CD4-positive, alpha-beta T cell (primary cell): ENCODE data around the gene SSX5. TPM values are rescaled to one million over a fixed set of nuclear protein-coding genes. Genes with fewer than 3 reads are reported as not detected.
"Not testable (repeated sequence)": the region's sequence is repeated elsewhere in the genome, so short reads cannot be mapped to it uniquely, and the experiment has no call there.

ENCODE experiments used
- ATAC-seq: fragments of 200-7000 bp; cut with Tn5 transposase; one replicate; pipeline ENCODE4 v1.10.0; 2022; ENCODE audit warnings: mild to moderate bottlenecking; ENCODE audit not compliant: poor library complexity
- CTCF ChIA-PET: fragments of 350-600 bp; sonication (Branson Sonifier 250); formaldehyde crosslinking; loops from one replicate; lab custom pipeline; 2021; ENCODE audit warnings: antibody characterized with exemption, inconsistent platforms; lab: Charles Lee
- POLR2A ChIA-PET: fragments of 350-600 bp; sonication (Branson Sonifier 250); formaldehyde crosslinking; loops from one replicate; lab custom pipeline; 2021; ENCODE audit warnings: antibody characterized with exemption, inconsistent platforms; lab: Charles Lee
- DNase-seq, 14 experiments: peaks; one replicate each; pipeline ENCODE4 v3.0.0-alpha.2; 2013 to 2020; ENCODE audit warnings: mixed read lengths in 2 of 14
- H3K27ac ChIP-seq, 2 donors: one replicate each; pipeline versions ENCODE4 v1.5.1 to v1.7.0; 2013; ENCODE audit warnings: low read length in 2 of 2, low read depth in 1 of 2, mild to moderate bottlenecking in 1 of 2
- H3K27me3 ChIP-seq, 2 experiments: 1 replicate in 1 of 2; 2 replicates in 1 of 2; pipeline versions ENCODE4 v1.6.1 to v1.7.0; 2013; ENCODE audit warnings: low read length in 2 of 2, control low read depth in 1 of 2, mild to moderate bottlenecking in 1 of 2, moderate library complexity in 1 of 2; ENCODE audit not compliant: insufficient read depth in 2 of 2, control insufficient read depth in 1 of 2
- H3K36me3 ChIP-seq: one replicate; pipeline ENCODE4 v1.6.1; 2013; ENCODE audit warnings: low read length, control low read depth; ENCODE audit not compliant: insufficient read depth
- H3K4me1 ChIP-seq: one replicate; pipeline ENCODE4 v1.6.1; 2013; ENCODE audit warnings: low read length, control low read depth; ENCODE audit not compliant: insufficient read depth
- H3K4me3 ChIP-seq: one replicate; pipeline ENCODE4 v1.5.1; 2013; ENCODE audit warnings: mild to moderate bottlenecking, low read length, moderate library complexity
- H3K9me3 ChIP-seq, 2 experiments: 1 replicate in 1 of 2; 2 replicates in 1 of 2; pipeline versions ENCODE4 v1.6.1 to v1.7.0; 2013; ENCODE audit warnings: low read length in 2 of 2, mild to moderate bottlenecking in 2 of 2, control low read depth in 1 of 2, moderate library complexity in 1 of 2; ENCODE audit not compliant: control insufficient read depth in 1 of 2, insufficient read depth in 1 of 2
- H3K27ac Mint-ChIP-seq: one replicate; pipeline ENCODE4 v1.8.0; 2020; ENCODE audit warnings: mixed read lengths
- H3K27me3 Mint-ChIP-seq: one replicate; pipeline ENCODE4 v1.8.0; 2021; ENCODE audit warnings: mixed read lengths
- H3K36me3 Mint-ChIP-seq: one replicate; pipeline ENCODE4 v1.8.0; 2021; ENCODE audit warnings: low read depth, mixed read lengths
- H3K4me1 Mint-ChIP-seq: one replicate; pipeline ENCODE4 v1.8.0; 2021; ENCODE audit warnings: low read depth, mixed read lengths
- H3K4me3 Mint-ChIP-seq: one replicate; pipeline ENCODE4 v1.8.0; 2020; ENCODE audit warnings: mild to moderate bottlenecking, mixed read lengths
- H3K9me3 Mint-ChIP-seq: one replicate; pipeline ENCODE4 v1.8.0; 2020; ENCODE audit warnings: mixed read lengths
- intact Hi-C, 2 experiments: fragments of 100-400 bp; cut with DNase I in 1 of 2; cut with micrococcal nuclease in 1 of 2; formaldehyde crosslinking; loops; one replicate each; pipeline versions ENCODE4 v1.15.1 to v1.9.0; 2023 to 2025; cut with DNase I, micrococcal nuclease
- polyA plus RNA-seq, 2 donors: library from polyadenylated mRNA; unstranded; fragments of 120-200 nt; gene quantifications; one replicate each; pipeline ENCODE4 v1.2.1, GENCODE V29; 2013
- total RNA-seq, 174 experiments: library from RNA in 2 of 174; stranded (reverse) in 2 of 174; gene quantifications; one replicate each; pipeline ENCODE4 v1.2.3 and lab custom pipeline; 2021 to 2026
- TF ChIP-seq, protein P1 (sequence below): fragments of 200-600 bp; IDR thresholded peaks from one replicate; pipeline ENCODE4 v1.8.0; 2022; ENCODE audit warnings: antibody characterized with exemption, mild to moderate bottlenecking

The SSX5 gene, protein sequence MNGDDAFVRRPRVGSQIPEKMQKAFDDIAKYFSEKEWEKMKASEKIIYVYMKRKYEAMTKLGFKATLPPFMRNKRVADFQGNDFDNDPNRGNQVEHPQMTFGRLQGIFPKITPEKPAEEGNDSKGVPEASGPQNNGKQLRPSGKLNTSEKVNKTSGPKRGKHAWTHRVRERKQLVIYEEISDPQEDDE
- total RNA-seq: not detected
- polyA plus RNA-seq (2013, experiment 1 of 2): not detected
- polyA plus RNA-seq (2013, experiment 2 of 2): not detected
- 0 to 0.07 (median 0) reads per million in 172 experiments for total RNA-seq (lab: John Stamatoyannopoulos, UW)

DNA sequence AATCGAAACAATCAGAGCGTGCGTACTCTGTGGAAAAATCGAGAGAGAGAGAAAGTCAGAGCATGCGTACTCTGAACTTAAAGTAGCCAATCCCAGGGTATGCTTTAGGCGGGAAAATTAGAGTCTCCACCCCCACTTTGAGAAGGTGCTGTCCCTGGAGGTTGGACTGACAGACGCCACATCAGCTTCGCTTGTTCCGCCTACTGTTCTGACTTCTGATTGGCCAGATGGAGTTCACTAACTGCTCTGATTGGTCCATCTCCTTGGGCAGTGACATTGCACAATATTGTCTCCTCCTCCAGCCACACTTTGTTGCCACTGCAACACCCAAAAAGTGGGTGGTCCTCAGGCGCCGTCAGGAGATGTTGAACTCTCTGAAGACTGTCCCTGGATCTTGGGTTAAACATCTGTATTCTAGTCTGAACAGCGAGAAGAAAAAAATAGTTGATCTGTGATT is at the start of gene SSX5:
TSS of gene SSX5 (minus strand) at position 51 of the 457 bp plus-strand sequence. CDS start 1,437 bp downstream, outside the sequence.
- CTCF ChIA-PET: no interaction called here
- Mint-ChIP-seq H3K9me3 (no peaks in the 10 kb centered on the region), H3K36me3 (no peaks in the 10 kb centered on the region), H3K27me3 (no peaks in the 10 kb centered on the region), H3K27ac (no peak within 1 kb of the TSS), H3K4me1 (no peaks in the 10 kb centered on the region), H3K4me3 (no peak within 1 kb of the TSS)
- ATAC-seq (no peak), DNase-seq (no peak)
- Histone ChIP-seq H3K36me3 (no peaks in the 10 kb centered on the region), H3K27me3 (no peaks in the 10 kb centered on the region), H3K27ac (no peak within 1 kb of the TSS), H3K4me1 (no peaks in the 10 kb centered on the region), H3K4me3 (no peak within 1 kb of the TSS), H3K9me3 (no peaks in the 10 kb centered on the region)
- intact Hi-C loops: no loop called here
- POLR2A ChIA-PET: no interaction called here
- TF ChIP-seq, protein P1, sequence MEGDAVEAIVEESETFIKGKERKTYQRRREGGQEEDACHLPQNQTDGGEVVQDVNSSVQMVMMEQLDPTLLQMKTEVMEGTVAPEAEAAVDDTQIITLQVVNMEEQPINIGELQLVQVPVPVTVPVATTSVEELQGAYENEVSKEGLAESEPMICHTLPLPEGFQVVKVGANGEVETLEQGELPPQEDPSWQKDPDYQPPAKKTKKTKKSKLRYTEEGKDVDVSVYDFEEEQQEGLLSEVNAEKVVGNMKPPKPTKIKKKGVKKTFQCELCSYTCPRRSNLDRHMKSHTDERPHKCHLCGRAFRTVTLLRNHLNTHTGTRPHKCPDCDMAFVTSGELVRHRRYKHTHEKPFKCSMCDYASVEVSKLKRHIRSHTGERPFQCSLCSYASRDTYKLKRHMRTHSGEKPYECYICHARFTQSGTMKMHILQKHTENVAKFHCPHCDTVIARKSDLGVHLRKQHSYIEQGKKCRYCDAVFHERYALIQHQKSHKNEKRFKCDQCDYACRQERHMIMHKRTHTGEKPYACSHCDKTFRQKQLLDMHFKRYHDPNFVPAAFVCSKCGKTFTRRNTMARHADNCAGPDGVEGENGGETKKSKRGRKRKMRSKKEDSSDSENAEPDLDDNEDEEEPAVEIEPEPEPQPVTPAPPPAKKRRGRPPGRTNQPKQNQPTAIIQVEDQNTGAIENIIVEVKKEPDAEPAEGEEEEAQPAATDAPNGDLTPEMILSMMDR: no peak

DNA sequence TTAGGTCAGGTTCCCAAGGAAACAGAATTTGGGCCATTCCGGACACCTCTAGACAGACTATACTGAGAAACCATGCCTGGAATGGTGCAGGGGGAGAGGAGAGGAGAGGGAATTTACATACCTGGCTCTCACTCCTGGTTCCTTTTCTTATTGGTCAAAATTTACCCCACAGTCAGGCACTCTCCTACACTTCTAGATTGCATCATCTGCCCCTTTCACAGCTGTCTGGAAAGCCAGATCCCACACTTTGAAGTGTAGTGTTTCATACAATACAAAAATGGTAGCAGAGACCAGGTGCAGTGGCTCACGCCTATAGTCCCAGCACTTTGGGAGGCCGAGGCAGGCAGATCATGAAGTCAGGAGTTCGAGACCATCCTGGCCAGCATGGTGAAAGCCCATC is 27.6 kb upstream of the SSX5 start:
- CTCF ChIA-PET, H3K4me3 Mint-ChIP-seq: not testable (repeated sequence)

DNA sequence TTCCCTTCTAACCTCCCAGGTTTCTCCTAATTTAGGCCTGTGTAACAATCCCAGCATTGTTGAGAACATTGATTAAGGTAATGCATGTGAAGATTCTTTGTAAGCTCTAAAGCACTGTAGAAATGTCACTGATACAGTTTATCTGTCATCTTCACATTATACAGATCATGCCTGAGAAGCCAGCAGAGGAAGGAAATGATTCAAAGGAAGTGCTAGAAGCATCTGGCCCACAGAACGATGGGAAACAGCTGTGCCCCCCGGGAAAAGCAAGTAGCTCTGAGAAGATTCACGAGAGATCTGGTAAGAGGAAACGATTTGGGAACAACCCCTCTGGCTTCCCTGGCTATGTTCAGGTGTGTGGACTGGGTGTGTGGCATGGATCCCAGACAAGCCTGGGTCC is 17.7 kb upstream of the SSX5 start:
- DNase-seq, H3K9me3 ChIP-seq, H3K4me3 ChIP-seq, intact Hi-C loops, POLR2A ChIA-PET, H3K9me3 Mint-ChIP-seq, H3K36me3 Mint-ChIP-seq, H3K4me1 ChIP-seq, H3K27ac Mint-ChIP-seq, H3K27me3 ChIP-seq, CTCF ChIA-PET, H3K4me3 Mint-ChIP-seq, H3K27ac ChIP-seq, H3K36me3 ChIP-seq, ATAC-seq, H3K27me3 Mint-ChIP-seq: not testable (repeated sequence)
- peaks cover 11% of the 10 kb centered on the region for H3K4me1 Mint-ChIP-seq

More for the DNA sequence above, 27.6 kb upstream of the SSX5 start:
- intact Hi-C loops, H3K27me3 Mint-ChIP-seq, ATAC-seq, H3K9me3 ChIP-seq, H3K36me3 Mint-ChIP-seq, DNase-seq, H3K4me3 ChIP-seq, H3K9me3 Mint-ChIP-seq, H3K4me1 Mint-ChIP-seq, H3K36me3 ChIP-seq, H3K27me3 ChIP-seq, POLR2A ChIA-PET, H3K27ac Mint-ChIP-seq, H3K4me1 ChIP-seq, H3K27ac ChIP-seq: not testable (repeated sequence)

DNA sequence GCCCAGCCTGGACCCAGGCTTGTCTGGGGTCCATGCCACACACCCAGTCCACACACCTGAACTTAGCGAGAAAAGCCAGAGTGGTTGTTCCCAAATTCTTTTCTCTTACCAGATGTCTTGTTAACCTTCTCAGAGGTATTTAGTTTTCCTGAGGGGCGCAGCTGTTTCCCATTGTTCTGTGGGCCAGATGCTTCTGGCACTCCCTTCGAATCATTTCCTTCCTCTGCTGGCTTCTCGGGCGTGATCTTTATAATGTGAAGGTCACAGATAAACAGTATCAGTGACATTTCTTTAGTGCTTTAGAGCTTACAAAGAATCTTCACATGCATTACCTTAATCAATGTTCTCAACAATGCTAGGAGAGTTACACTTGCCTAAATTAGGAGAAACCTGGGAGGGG is 6.6 kb downstream of the SSX5 start:
- H3K4me1 ChIP-seq, intact Hi-C loops, H3K4me1 Mint-ChIP-seq, H3K27ac Mint-ChIP-seq, H3K36me3 ChIP-seq, H3K9me3 Mint-ChIP-seq, ATAC-seq, H3K27me3 ChIP-seq, CTCF ChIA-PET, H3K4me3 ChIP-seq, H3K27me3 Mint-ChIP-seq, POLR2A ChIA-PET, H3K36me3 Mint-ChIP-seq, H3K4me3 Mint-ChIP-seq, H3K27ac ChIP-seq, DNase-seq, H3K9me3 ChIP-seq: not testable (repeated sequence)

DNA sequence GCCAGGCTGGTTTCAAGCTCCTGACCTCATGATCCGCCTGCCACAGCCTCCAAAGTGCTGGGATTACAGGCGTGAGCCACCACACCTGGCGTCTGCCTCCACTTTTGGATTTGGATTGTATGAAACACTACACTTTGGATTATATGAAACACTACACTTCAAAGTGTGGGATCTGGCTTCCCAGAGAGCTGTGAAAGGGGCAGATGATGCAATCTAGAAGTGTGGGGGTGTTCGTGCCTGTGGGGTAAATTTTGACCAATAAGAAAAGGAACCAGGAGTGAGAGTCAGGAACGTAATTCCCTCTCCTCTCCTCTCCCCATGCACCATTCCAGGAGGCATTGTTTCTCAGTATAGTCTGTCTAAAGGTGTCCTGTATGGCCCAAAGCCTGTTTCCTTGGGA is 14.7 kb downstream of the SSX5 start:
- ATAC-seq, POLR2A ChIA-PET, DNase-seq, H3K27me3 ChIP-seq, H3K4me1 ChIP-seq, H3K36me3 Mint-ChIP-seq, H3K4me3 ChIP-seq, H3K4me3 Mint-ChIP-seq, H3K27ac ChIP-seq, H3K4me1 Mint-ChIP-seq, H3K27ac Mint-ChIP-seq, intact Hi-C loops, H3K9me3 Mint-ChIP-seq, H3K9me3 ChIP-seq, H3K27me3 Mint-ChIP-seq, H3K36me3 ChIP-seq, CTCF ChIA-PET: not testable (repeated sequence)
